IMR-90 (cell line): ENCODE measurements around the gene ALOX12B. TPM values are rescaled to one million over a fixed set of nuclear protein-coding genes. Genes with fewer than 3 reads are reported as not detected.
A peak's percentile ranks its signal among the peaks of the same experiment; 100 is the strongest.

Experiments used
- ATAC-seq: fragments of 200-7000 bp; cut with Tn5 transposase; 2 replicates; pipeline ENCODE4 v1.9.1; 2020; ENCODE audit warnings: low read depth, mild to moderate bottlenecking, moderate library complexity
- BruUV-seq: library from RNA; stranded (reverse); fragments of 400-500 nt; replicated peaks from 2 replicates; lab custom pipeline; 2021; lab: Mats Ljungman, UMichigan
- CTCF ChIA-PET: fragments of 300-600 bp; formaldehyde crosslinking; extraction: SDS; loops from one replicate; lab custom pipeline; 2021; ENCODE audit warnings: antibody characterized with exemption; lab: Yijun Ruan, JAX
- POLR2A ChIA-PET: fragments of 300-600 bp; sonication (Branson Sonifier 250); formaldehyde crosslinking; loops from one replicate; lab custom pipeline; 2022; ENCODE audit warnings: antibody characterized with exemption; ENCODE audit not compliant: unreplicated experiment; lab: Charles Lee
- DNase-seq: peaks from one replicate; pipeline ENCODE4 v3.0.0; 2013
- H2AFZ ChIP-seq: replicated peaks from 2 replicates; pipeline ENCODE3; 2013; ENCODE audit warnings: low read length, mild to moderate bottlenecking; ENCODE audit not compliant: poor library complexity
- H2AK5ac ChIP-seq: 2 replicates; pipeline ENCODE4 v1.6.1; 2013; ENCODE audit warnings: low read depth, low read length, inconsistent platforms
- H2AK9ac ChIP-seq: replicated peaks from 2 replicates; pipeline ENCODE3; 2013; ENCODE audit warnings: mild to moderate bottlenecking, low read depth, low read length, moderate library complexity; ENCODE audit not compliant: poor library complexity
- H2BK120ac ChIP-seq: 2 replicates; pipeline ENCODE4 v1.6.1; 2013; ENCODE audit warnings: low read depth, low read length, inconsistent platforms
- H2BK15ac ChIP-seq: 3 replicates; pipeline ENCODE4 v1.6.1; 2013; ENCODE audit warnings: low read depth, low read length, inconsistent platforms
- H2BK20ac ChIP-seq: 2 replicates; pipeline ENCODE4 v1.6.1; 2013; ENCODE audit warnings: low read depth, mild to moderate bottlenecking, inconsistent platforms, low read length, moderate library complexity
- H2BK5ac ChIP-seq: 2 replicates; pipeline ENCODE4 v1.6.1; 2013; ENCODE audit warnings: mild to moderate bottlenecking, low read depth, low read length, inconsistent platforms; ENCODE audit not compliant: poor library complexity, severe bottlenecking
- H3K14ac ChIP-seq: replicated peaks from 2 replicates; pipeline ENCODE4 v1.6.1; 2013; ENCODE audit warnings: low read depth, low read length, inconsistent platforms
- H3K18ac ChIP-seq: 2 replicates; pipeline ENCODE4 v1.6.1; 2013; ENCODE audit warnings: low read depth, low read length, control low read depth
- H3K23ac ChIP-seq: 2 replicates; pipeline ENCODE4 v1.6.1; 2013; ENCODE audit warnings: low read depth, low read length, inconsistent platforms
- H3K27ac ChIP-seq: 2 replicates; pipeline ENCODE4 v1.5.1; 2013; ENCODE audit warnings: mild to moderate bottlenecking, control low read depth, low read length; ENCODE audit not compliant: insufficient read depth
- H3K27me3 ChIP-seq: 2 replicates; pipeline ENCODE4 v1.6.1; 2013; ENCODE audit warnings: low read length; ENCODE audit not compliant: control insufficient read depth, insufficient read depth
- H3K36me3 ChIP-seq: 2 replicates; pipeline ENCODE4 v1.6.1; 2013; ENCODE audit warnings: low read length, mixed read lengths; ENCODE audit not compliant: control insufficient read depth, insufficient read depth
- H3K4ac ChIP-seq: 2 replicates; pipeline ENCODE4 v1.6.1; 2013; ENCODE audit warnings: low read depth, low read length, inconsistent platforms
- H3K4me1 ChIP-seq: 2 replicates; pipeline ENCODE4 v1.6.1; 2013; ENCODE audit warnings: low read length, mixed read lengths; ENCODE audit not compliant: control insufficient read depth, insufficient read depth
- H3K4me2 ChIP-seq: 2 replicates; pipeline ENCODE4 v1.6.1; 2013; ENCODE audit warnings: low read depth, mild to moderate bottlenecking, control low read depth, low read length, moderate library complexity
- H3K4me3 ChIP-seq: 2 replicates; pipeline ENCODE4 v1.5.1; 2013; ENCODE audit warnings: low read depth, mild to moderate bottlenecking, control low read depth, low read length, moderate library complexity; ENCODE audit not compliant: insufficient read depth
- H3K56ac ChIP-seq: 2 replicates; pipeline ENCODE4 v1.6.1; 2013; ENCODE audit warnings: low read length, inconsistent platforms; ENCODE audit not compliant: insufficient read depth; ENCODE audit errors: extremely low read depth
- H3K79me1 ChIP-seq, 2 experiments: 2 replicates each; pipeline ENCODE4 v1.6.1; 2013; ENCODE audit warnings: low read length in 2 of 2, inconsistent platforms in 1 of 2, low read depth in 1 of 2
- H3K9ac ChIP-seq: 2 replicates; pipeline ENCODE4 v1.6.1; 2013; ENCODE audit warnings: low read depth, low read length, control low read depth
- H3K9me1 ChIP-seq: 2 replicates; pipeline ENCODE4 v1.6.1; 2013; ENCODE audit warnings: low read length, inconsistent platforms; ENCODE audit not compliant: insufficient read depth
- H3K9me3 ChIP-seq: 2 replicates; pipeline ENCODE4 v1.6.1; 2013; ENCODE audit warnings: low read length; ENCODE audit not compliant: control insufficient read depth, insufficient read depth
- H4K20me1 ChIP-seq: 2 replicates; pipeline ENCODE4 v1.6.1; 2013; ENCODE audit warnings: low read length, inconsistent platforms; ENCODE audit not compliant: insufficient read depth
- H4K5ac ChIP-seq: 2 replicates; pipeline ENCODE4 v1.6.1; 2013; ENCODE audit warnings: mild to moderate bottlenecking, low read depth, low read length, control low read depth
- H4K8ac ChIP-seq, 2 experiments: 2 replicates each; pipeline ENCODE4 v1.6.1; 2013; ENCODE audit warnings: low read depth in 2 of 2, low read length in 2 of 2, control low read depth in 1 of 2, inconsistent platforms in 1 of 2
- H4K91ac ChIP-seq: 2 replicates; pipeline ENCODE4 v1.6.1; 2013; ENCODE audit warnings: low read depth, low read length, inconsistent platforms; ENCODE audit not compliant: insufficient read depth
- BHLHE40 ChIP-seq: fragments of 150-350 bp; IDR thresholded peaks from 2 replicates; pipeline ENCODE4 v1.6.1; 2016; ENCODE audit warnings: mild to moderate bottlenecking, low read depth, low read length
- CEBPB ChIP-seq: IDR thresholded peaks from 2 replicates; pipeline ENCODE4 v1.6.1; 2012; ENCODE audit warnings: low read depth, low read length, improper control_type of control experiment
- CHD1 ChIP-seq: IDR thresholded peaks from 2 replicates; pipeline ENCODE4 v1.6.1; 2012; ENCODE audit warnings: low read depth, low read length, improper control_type of control experiment
- FOS ChIP-seq: fragments of 150-350 bp; IDR thresholded peaks from 2 replicates; pipeline ENCODE4 v1.6.1; 2016; ENCODE audit warnings: low read depth, low read length
- MAFK ChIP-seq: IDR thresholded peaks from 2 replicates; pipeline ENCODE4 v1.6.1; 2012; ENCODE audit warnings: low read depth, low read length, improper control_type of control experiment
- MXI1 ChIP-seq: IDR thresholded peaks from 2 replicates; pipeline ENCODE4 v1.6.1; 2012; ENCODE audit warnings: low read depth, mild to moderate bottlenecking, low read length, moderate library complexity, borderline replicate concordance
- NFE2L2 ChIP-seq: fragments of 150-350 bp; IDR thresholded peaks from 2 replicates; pipeline ENCODE4 v1.6.1; 2016; ENCODE audit warnings: low read depth, mild to moderate bottlenecking, low read length
- POLR2A ChIP-seq: IDR thresholded peaks from 2 replicates; pipeline ENCODE4 v1.6.1; 2012; ENCODE audit warnings: mild to moderate bottlenecking, low read depth, low read length
- RAD21 ChIP-seq: IDR thresholded peaks from 2 replicates; pipeline ENCODE4 v1.6.1; 2012; ENCODE audit warnings: low read length, improper control_type of control experiment
- RCOR1 ChIP-seq: IDR thresholded peaks from 2 replicates; pipeline ENCODE4 v1.6.1; 2012; ENCODE audit warnings: mild to moderate bottlenecking, low read length, improper control_type of control experiment; ENCODE audit not compliant: insufficient replicate concordance
- RFX5 ChIP-seq: IDR thresholded peaks from 2 replicates; pipeline ENCODE4 v1.8.0; 2012; ENCODE audit warnings: low read depth, mild to moderate bottlenecking, low read length, moderate library complexity
- SMC3 ChIP-seq: fragments of 150-350 bp; IDR thresholded peaks from 2 replicates; pipeline ENCODE4 v1.6.1; 2016; ENCODE audit warnings: low read depth, mild to moderate bottlenecking, antibody characterized with exemption, low read length, moderate library complexity
- WGBS, 2 experiments: methylation state at CpG; one replicate each; pipeline versions ENCODE4 v1.1.5 to v1.1.7; 2013; ENCODE audit warnings: missing lambda C conversion rate in 2 of 2; ENCODE audit not compliant: insufficient read length in 1 of 2; ENCODE audit errors: extremely low coverage in 2 of 2; 5-methylcytosine and 5-hydroxymethylcytosine counted together
- dilution Hi-C: fragments of 300-500 bp; cut with HindIII; formaldehyde crosslinking; loops from one replicate; pipeline ENCODE4 v1.14.3; 2018; ENCODE audit warnings: low sequenced_read_pairs; ENCODE audit not compliant: unreplicated experiment
- in situ Hi-C: fragments of 300-500 bp; cut with MboI; formaldehyde crosslinking; loops from 3 replicates; pipeline ENCODE4 v1.14.3; 2019; ENCODE audit warnings: low sequenced_read_pairs, inconsistent platforms, mixed read lengths
- intact Hi-C: fragments of 100-400 bp; cut with micrococcal nuclease; formaldehyde crosslinking; loops from 2 replicates; pipeline ENCODE4 v1.10.0; 2022
- polyA plus RNA-seq, 3 experiments: library from polyadenylated mRNA; depleted of rRNA; stranded (reverse); fragments of >200 nt; gene quantifications; 2 replicates each; pipeline ENCODE4 v1.2.3, GENCODE V29; 2012; ENCODE audit warnings: low replicate concordance in 1 of 3
- total RNA-seq: library from RNA; depleted of rRNA; stranded (reverse); fragments of >200 nt; gene quantifications from 2 replicates; pipeline ENCODE4 v1.2.3, GENCODE V29; 2012
- TF ChIP-seq, protein P1 (sequence below): conservative IDR thresholded peaks from 2 replicates; pipeline ENCODE4 v1.5.1; 2012; ENCODE audit warnings: mild to moderate bottlenecking, low read depth, low read length, improper control_type of control experiment
- TF ChIP-seq, protein P2 (sequence below): fragments of 150-350 bp; IDR thresholded peaks from 2 replicates; pipeline ENCODE4 v1.6.1; 2017; ENCODE audit warnings: mild to moderate bottlenecking, antibody characterized with exemption, low read length, low read depth

The ALOX12B gene
- total and polyA plus RNA-seq, 2 of the 4 experiments (the other 2 are of a cell fraction) = not detected

DNA sequence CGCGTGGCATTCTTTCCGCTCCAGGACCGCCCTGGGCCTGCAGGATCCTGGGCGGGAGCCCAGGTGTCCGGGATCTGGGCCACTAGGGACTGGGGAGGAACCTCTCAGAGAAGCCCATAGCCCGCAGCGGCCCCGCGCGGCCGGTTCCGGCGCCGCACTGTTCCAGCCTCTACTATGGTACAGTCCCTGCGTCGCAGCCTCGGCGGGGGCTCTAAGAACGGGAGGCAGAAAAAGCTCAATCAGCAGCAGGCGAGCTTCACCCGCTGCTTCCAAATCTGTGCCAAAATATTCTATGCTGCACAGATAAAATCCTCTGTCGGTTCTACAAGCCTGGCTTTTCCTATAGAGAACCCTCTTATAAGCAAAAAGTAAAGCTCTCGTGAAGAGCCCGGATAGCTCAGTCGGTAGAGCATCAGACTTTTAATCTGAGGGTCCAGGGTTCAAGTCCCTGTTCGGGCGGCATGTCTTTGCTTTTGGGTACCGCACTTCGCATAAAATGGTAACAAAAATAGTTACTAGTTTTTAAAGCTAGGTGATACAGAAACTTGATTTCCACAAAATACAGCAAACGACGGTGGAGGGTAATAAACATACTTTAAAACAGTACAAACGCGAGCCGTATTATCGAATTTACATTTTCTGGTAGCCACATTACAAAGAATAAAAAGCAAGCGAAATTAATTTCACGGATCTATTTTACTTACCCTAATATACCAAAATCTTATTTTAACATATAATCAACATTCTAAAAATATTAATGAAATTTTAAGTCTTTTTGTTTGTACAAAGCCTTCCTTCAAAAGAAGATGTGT, 31.5 kb upstream of the ALOX12B start:
- no peak overlapping the region; the same call in 1 of the 2 replicates for H3K56ac ChIP-seq
- H3K27me3 ChIP-seq = peaks cover 26% of the 10 kb centered on the region
- no peak overlapping the region for H3K23ac ChIP-seq
- H4K5ac ChIP-seq = no peak overlapping the region
- in situ Hi-C loops = loop anchor here (5.0 kb wide), 1 partner anchor 47 kb away; no protein-coding TSS in a partner anchor
- peaks cover 24% of the 10 kb centered on the region for H4K20me1 ChIP-seq
- no peak overlapping the region; the same call in 1 of the 2 replicates for H3K27ac ChIP-seq
- peak overlapping the region; percentile 13 for H2AK9ac ChIP-seq
- H3K4me2 ChIP-seq = peak overlapping the region; percentile 90
- no peak overlapping the region for H3K4ac ChIP-seq
- H3K9me3 ChIP-seq = no peaks in the 10 kb centered on the region
- H3K14ac ChIP-seq = no peak overlapping the region
- DNase-seq (peak; percentile 80), ATAC-seq (peak; percentile 59)
- no peaks in the 10 kb centered on the region for H3K79me1 ChIP-seq
- POLR2A ChIA-PET = interaction anchor here (0.5 to 0.8 kb wide), 2 partner anchors 54 to 546 kb away, joined by 3 to 4 read pairs; no protein-coding TSS in a partner anchor
- no peaks in the 10 kb centered on the region for H3K36me3 ChIP-seq
- no peak overlapping the region for H2AK5ac ChIP-seq
- no peak overlapping the region for H2BK20ac ChIP-seq
- 0 to 100% methylated on average over 1 to 12 of the region's 38 CpGs for WGBS, 2 experiments
- CTCF ChIA-PET = interaction anchor here (0.6 to 3.7 kb wide), 20 partner anchors 8 to 616 kb away, joined by 3 to 25 read pairs (median 4); partner anchors contain the start of genes BORCS6, CTC1 and SLC25A35
- no TSS peak for BruUV-seq
- intact Hi-C loops = loop anchor here (1.0 to 2.0 kb wide), 5 partner anchors 25 to 103 kb away; no protein-coding TSS in a partner anchor
- no peak overlapping the region for H3K18ac ChIP-seq
- H2BK5ac ChIP-seq = no peak overlapping the region
- H2BK120ac ChIP-seq = no peak overlapping the region
- H3K4me3 ChIP-seq = peak overlapping the region; percentile 60
- H3K4me1 ChIP-seq = peaks cover 8% of the 10 kb centered on the region; the same call in 1 of the 2 replicates
- dilution Hi-C loops = loop anchor here (25.0 kb wide), 1 partner anchor 118 kb away; the partner anchor contains the start of genes CTC1 and PFAS
- H2BK15ac ChIP-seq = no peak overlapping the region
- no peak overlapping the region for H4K91ac ChIP-seq
- no peak overlapping the region for H4K8ac ChIP-seq
- peak overlapping the region; percentile 21; the same call in 1 of the 2 replicates for H3K9ac ChIP-seq
- H2AFZ ChIP-seq = peak overlapping the region; percentile 88
- H3K9me1 ChIP-seq = peaks cover 2% of the 10 kb centered on the region; the same call in 1 of the 2 replicates
- TF ChIP-seq, protein P1, sequence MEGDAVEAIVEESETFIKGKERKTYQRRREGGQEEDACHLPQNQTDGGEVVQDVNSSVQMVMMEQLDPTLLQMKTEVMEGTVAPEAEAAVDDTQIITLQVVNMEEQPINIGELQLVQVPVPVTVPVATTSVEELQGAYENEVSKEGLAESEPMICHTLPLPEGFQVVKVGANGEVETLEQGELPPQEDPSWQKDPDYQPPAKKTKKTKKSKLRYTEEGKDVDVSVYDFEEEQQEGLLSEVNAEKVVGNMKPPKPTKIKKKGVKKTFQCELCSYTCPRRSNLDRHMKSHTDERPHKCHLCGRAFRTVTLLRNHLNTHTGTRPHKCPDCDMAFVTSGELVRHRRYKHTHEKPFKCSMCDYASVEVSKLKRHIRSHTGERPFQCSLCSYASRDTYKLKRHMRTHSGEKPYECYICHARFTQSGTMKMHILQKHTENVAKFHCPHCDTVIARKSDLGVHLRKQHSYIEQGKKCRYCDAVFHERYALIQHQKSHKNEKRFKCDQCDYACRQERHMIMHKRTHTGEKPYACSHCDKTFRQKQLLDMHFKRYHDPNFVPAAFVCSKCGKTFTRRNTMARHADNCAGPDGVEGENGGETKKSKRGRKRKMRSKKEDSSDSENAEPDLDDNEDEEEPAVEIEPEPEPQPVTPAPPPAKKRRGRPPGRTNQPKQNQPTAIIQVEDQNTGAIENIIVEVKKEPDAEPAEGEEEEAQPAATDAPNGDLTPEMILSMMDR = peak; percentile 90
- no peak for TF ChIP-seq RCOR1
- TF ChIP-seq, protein P2, sequence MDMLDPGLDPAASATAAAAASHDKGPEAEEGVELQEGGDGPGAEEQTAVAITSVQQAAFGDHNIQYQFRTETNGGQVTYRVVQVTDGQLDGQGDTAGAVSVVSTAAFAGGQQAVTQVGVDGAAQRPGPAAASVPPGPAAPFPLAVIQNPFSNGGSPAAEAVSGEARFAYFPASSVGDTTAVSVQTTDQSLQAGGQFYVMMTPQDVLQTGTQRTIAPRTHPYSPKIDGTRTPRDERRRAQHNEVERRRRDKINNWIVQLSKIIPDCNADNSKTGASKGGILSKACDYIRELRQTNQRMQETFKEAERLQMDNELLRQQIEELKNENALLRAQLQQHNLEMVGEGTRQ = no peak
- no peak for TF ChIP-seq MAFK
- peak; percentile 97 for TF ChIP-seq FOS
- TF ChIP-seq RFX5 = no peak
- TF ChIP-seq MXI1 = no peak
- TF ChIP-seq POLR2A = no peak
- peak; percentile 65 for TF ChIP-seq RAD21
- peak; percentile 39; the same call in 1 of the 2 replicates for TF ChIP-seq SMC3
- TF ChIP-seq CEBPB = no peak
- peak; percentile 15; the same call in 1 of the 2 replicates for TF ChIP-seq BHLHE40
- TF ChIP-seq CHD1 = no peak; the same call in 1 of the 2 replicates
- TF ChIP-seq NFE2L2 = no peak
